Esophagus (tissue), 2 donors: Measurements from ENCODE around the gene VPS39. TPM values are rescaled to one million over a fixed set of nuclear protein-coding genes. Genes with fewer than 3 reads are reported as not detected.

Experiments used
- H3K27ac ChIP-seq, 2 donors: one replicate each; pipeline ENCODE4 v1.5.1; 2013; ENCODE audit warnings: low read depth in 2 of 2, mild to moderate bottlenecking in 2 of 2, inconsistent platforms in 1 of 2, low read length in 1 of 2, moderate library complexity in 1 of 2
- H3K27me3 ChIP-seq, 2 donors: one replicate each; pipeline ENCODE4 v1.6.1; 2013; ENCODE audit warnings: low read length in 2 of 2, control low read depth in 1 of 2, mild to moderate bottlenecking in 1 of 2; ENCODE audit not compliant: insufficient read depth in 2 of 2, control insufficient read depth in 1 of 2
- H3K36me3 ChIP-seq, 2 donors: one replicate each; pipeline ENCODE4 v1.6.1; 2013; ENCODE audit warnings: low read length in 1 of 2; ENCODE audit not compliant: control insufficient read depth in 2 of 2, insufficient read depth in 2 of 2
- H3K4me1 ChIP-seq, 2 donors: one replicate each; pipeline ENCODE4 v1.6.1; 2013; ENCODE audit warnings: low read length in 1 of 2; ENCODE audit not compliant: control insufficient read depth in 2 of 2, insufficient read depth in 2 of 2
- H3K4me3 ChIP-seq, 2 donors: one replicate each; pipeline ENCODE4 v1.5.1; 2013; ENCODE audit warnings: low read length in 2 of 2, mild to moderate bottlenecking in 2 of 2, low read depth in 1 of 2, moderate library complexity in 1 of 2
- H3K9me3 ChIP-seq, 2 donors: one replicate each; pipeline ENCODE4 v1.6.1; 2013; ENCODE audit warnings: mild to moderate bottlenecking in 2 of 2, low read depth in 1 of 2, low read length in 1 of 2, moderate library complexity in 1 of 2; ENCODE audit not compliant: control insufficient read depth in 2 of 2, insufficient read depth in 1 of 2
- WGBS, 2 donors: extraction: QIAGEN DNeasy Blood & Tissue Kit; methylation state at CpG; one replicate each; pipeline ENCODE4 v1.1.7; 2013; 5-methylcytosine and 5-hydroxymethylcytosine counted together
- polyA plus RNA-seq, 2 donors: library from polyadenylated mRNA; stranded (reverse); fragments of 200-250 nt; gene quantifications; one replicate each; pipeline ENCODE4 v1.2.3, GENCODE V29; 2013
- donor health status: healthy with polysubstance abuse.
- donor health status: Bipolar disorder and iron deficiency.

The VPS39 gene
- polyA plus RNA-seq, 2 donors, result 20.7 to 31.7 TPM

GRCh38 chr15:42155546-42156242 is 52.4 kb downstream of the VPS39 start:
- Histone ChIP-seq H3K27me3 (no peaks in the 10 kb centered on the region), H3K4me1 (peaks cover 3 to 44% of the 10 kb centered on the region in 2 donors), H3K4me3 (peak overlapping the region; percentile 32 to 49), H3K27ac (peak overlapping the region; percentile 84 to 85), H3K9me3 (no peaks in the 10 kb centered on the region), H3K36me3 (peaks cover 9 to 19% of the 10 kb centered on the region in 2 donors)
- WGBS, 2 donors, result 44 to 59% methylated on average over 27 of the region's 27 CpGs

GRCh38 chr15:42154956-42155355 is 53.1 kb downstream of the VPS39 start:
- Histone ChIP-seq H3K27ac (peak overlapping the region in 1 of 2 donors; percentile 43), H3K4me3 (peak overlapping the region in 1 of 2 donors; percentile 49), H3K4me1 (peaks cover 3 to 44% of the 10 kb centered on the region in 2 donors), H3K9me3 (no peaks in the 10 kb centered on the region), H3K27me3 (no peaks in the 10 kb centered on the region), H3K36me3 (peaks cover 1 to 12% of the 10 kb centered on the region in 2 donors)
- WGBS, 2 donors, result 78 to 79% methylated on average over 14 of the region's 14 CpGs

- Histone ChIP-seq H3K36me3 (peaks cover 0 to 7% of the 10 kb centered on the region in 2 donors), H3K9me3 (no peaks in the 10 kb centered on the region), H3K27me3 (no peaks in the 10 kb centered on the region), H3K4me1 (peaks cover 3 to 44% of the 10 kb centered on the region in 2 donors), H3K27ac (peak overlapping the region in 1 of 2 donors; percentile 43), H3K4me3 (no peak overlapping the region)
- 58 to 62% methylated on average over 16 of the region's 16 CpGs for whole genome bisulfite sequencing, 2 donors
These were observed 53.7 kb downstream of the VPS39 start for GRCh38 chr15:42154212-42154941.

GRCh38 chr15:42153874-42154211 is 54.3 kb downstream of the VPS39 start:
- H3K4me3 ChIP-seq, result no peak overlapping the region
- H3K36me3 ChIP-seq, result peaks cover 0 to 1% of the 10 kb centered on the region in 2 donors
- no peaks in the 10 kb centered on the region for H3K27me3 ChIP-seq
- peak overlapping the region in 1 of 2 donors; percentile 30 for H3K27ac ChIP-seq
- no peaks in the 10 kb centered on the region for H3K9me3 ChIP-seq
- 90% methylated on average over 3 to 4 of the region's 4 CpGs for WGBS, 2 donors
- H3K4me1 ChIP-seq, result peaks cover 3 to 44% of the 10 kb centered on the region in 2 donors

- no peaks in the 10 kb centered on the region for H3K27me3 ChIP-seq
- H3K4me3 ChIP-seq, result no peak overlapping the region
- no peaks in the 10 kb centered on the region for H3K9me3 ChIP-seq
- peaks cover 3 to 44% of the 10 kb centered on the region in 2 donors for H3K4me1 ChIP-seq
- no peaks in the 10 kb centered on the region for H3K36me3 ChIP-seq
- 87 to 88% methylated on average over 11 of the region's 11 CpGs for WGBS, 2 donors
- peak overlapping the region; percentile 6 to 79 for H3K27ac ChIP-seq
These were observed 55.0 kb downstream of the VPS39 start for GRCh38 chr15:42152921-42153698.

- Histone ChIP-seq H3K36me3 (no peaks in the 10 kb centered on the region), H3K27me3 (no peaks in the 10 kb centered on the region), H3K4me3 (no peak overlapping the region), H3K9me3 (no peaks in the 10 kb centered on the region), H3K4me1 (peaks cover 3 to 44% of the 10 kb centered on the region in 2 donors), H3K27ac (peak overlapping the region; percentile 35 to 85)
- 61 to 69% methylated on average over 14 of the region's 14 CpGs for WGBS, 2 donors
These were observed 55.7 kb downstream of the VPS39 start for GRCh38 chr15:42152196-42152920.

- no peaks in the 10 kb centered on the region for H3K27me3 ChIP-seq
- H3K9me3 ChIP-seq, result no peaks in the 10 kb centered on the region
- H3K27ac ChIP-seq, result peak overlapping the region; percentile 35 to 85
- peaks cover 3 to 44% of the 10 kb centered on the region in 2 donors for H3K4me1 ChIP-seq
- H3K36me3 ChIP-seq, result no peaks in the 10 kb centered on the region
- no peak overlapping the region for H3K4me3 ChIP-seq
- WGBS, 2 donors, result 42 to 54% methylated on average over 4 of the region's 4 CpGs
These were observed 56.4 kb downstream of the VPS39 start for GRCh38 chr15:42151736-42152135.

GRCh38 chr15:42151141-42151561 is 57.0 kb downstream of the VPS39 start:
- H3K27ac ChIP-seq, result no peak overlapping the region
- H3K9me3 ChIP-seq, result no peaks in the 10 kb centered on the region
- no peaks in the 10 kb centered on the region for H3K36me3 ChIP-seq
- WGBS, 2 donors, result 62 to 78% methylated on average over 10 of the region's 10 CpGs
- H3K27me3 ChIP-seq, result no peaks in the 10 kb centered on the region
- no peak overlapping the region for H3K4me3 ChIP-seq
- peaks cover 3 to 41% of the 10 kb centered on the region in 2 donors for H3K4me1 ChIP-seq
